Neuronal stem cell (in vitro differentiated cells): ENCODE data around the gene CNFN. TPM values are rescaled to one million over a fixed set of nuclear protein-coding genes. Genes with fewer than 3 reads are reported as not detected.

Experiments used
- small RNA-seq: library from polyadenylated mRNA; stranded (forward); fragments of <200 nt; extraction: miRNeasy Mini kit (QIAGEN cat#:217004); gene quantifications from one replicate; pipeline ENCODE3, GENCODE V24; 2013; ENCODE audit not compliant: insufficient read depth

Gene CNFN

Small RNA genes within 50 kb of the gene (small RNA-seq; reads per million reads assigned to genes)
- not detected for gene MIR8077
